ENCODE measurements around the gene PTPRM. TPM values are rescaled to one million over a fixed set of nuclear protein-coding genes. Genes with fewer than 3 reads are reported as not detected.

Gene PTPRM
- polyA plus RNA-seq, 1 experiment, result 81.1 TPM

GRCh38 chr18:8350628-8351027 lies 783.5 kb downstream of the PTPRM start:
- no peak overlapping the region for H3K27ac ChIP-seq (ENCODE audit: low read depth, low read length)
- CTCF ChIA-PET, result no interaction called here

GRCh38 chr18:8351161-8351560 lies 784.0 kb downstream of the PTPRM start:
- Histone ChIP-seq H3K27me3 (ENCODE audit: control insufficient read depth, insufficient read depth, low read length) (peaks cover 4% of the 10 kb centered on the region), H3K4me3 (ENCODE audit: low read depth, low read length) (no peak overlapping the region), H3K9me3 (ENCODE audit: control insufficient read depth, insufficient read depth, low read length) (no peaks in the 10 kb centered on the region), H3K27ac (ENCODE audit: low read depth, low read length) (no peak overlapping the region)
- POLR2A ChIA-PET, result no interaction called here
- DNase-seq (ENCODE audit: low read depth, low spot score), result no peak
- CTCF ChIA-PET, result interaction anchor here (0.6 kb wide), 1 partner anchor 89 kb away, joined by 4 read pairs; no protein-coding TSS in a partner anchor
- TF ChIP-seq, protein P1, sequence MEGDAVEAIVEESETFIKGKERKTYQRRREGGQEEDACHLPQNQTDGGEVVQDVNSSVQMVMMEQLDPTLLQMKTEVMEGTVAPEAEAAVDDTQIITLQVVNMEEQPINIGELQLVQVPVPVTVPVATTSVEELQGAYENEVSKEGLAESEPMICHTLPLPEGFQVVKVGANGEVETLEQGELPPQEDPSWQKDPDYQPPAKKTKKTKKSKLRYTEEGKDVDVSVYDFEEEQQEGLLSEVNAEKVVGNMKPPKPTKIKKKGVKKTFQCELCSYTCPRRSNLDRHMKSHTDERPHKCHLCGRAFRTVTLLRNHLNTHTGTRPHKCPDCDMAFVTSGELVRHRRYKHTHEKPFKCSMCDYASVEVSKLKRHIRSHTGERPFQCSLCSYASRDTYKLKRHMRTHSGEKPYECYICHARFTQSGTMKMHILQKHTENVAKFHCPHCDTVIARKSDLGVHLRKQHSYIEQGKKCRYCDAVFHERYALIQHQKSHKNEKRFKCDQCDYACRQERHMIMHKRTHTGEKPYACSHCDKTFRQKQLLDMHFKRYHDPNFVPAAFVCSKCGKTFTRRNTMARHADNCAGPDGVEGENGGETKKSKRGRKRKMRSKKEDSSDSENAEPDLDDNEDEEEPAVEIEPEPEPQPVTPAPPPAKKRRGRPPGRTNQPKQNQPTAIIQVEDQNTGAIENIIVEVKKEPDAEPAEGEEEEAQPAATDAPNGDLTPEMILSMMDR (IDR thresholded peaks at IDR 0.05; ENCODE audit: low read depth, low read length), result no peak

More at GRCh38 chr18:8350628-8351027, 783.5 kb downstream of the PTPRM start:
- Histone ChIP-seq H3K4me3 (ENCODE audit: low read depth, low read length) (no peak overlapping the region), H3K9me3 (ENCODE audit: control insufficient read depth, insufficient read depth, low read length) (no peaks in the 10 kb centered on the region), H3K27me3 (ENCODE audit: control insufficient read depth, insufficient read depth, low read length) (peaks cover 4% of the 10 kb centered on the region)
- POLR2A ChIA-PET, result no interaction called here
- DNase-seq (ENCODE audit: low read depth, low spot score), result no peak
- TF ChIP-seq, protein P1 (IDR thresholded peaks at IDR 0.05; ENCODE audit: low read depth, low read length), result no peak

DNA sequence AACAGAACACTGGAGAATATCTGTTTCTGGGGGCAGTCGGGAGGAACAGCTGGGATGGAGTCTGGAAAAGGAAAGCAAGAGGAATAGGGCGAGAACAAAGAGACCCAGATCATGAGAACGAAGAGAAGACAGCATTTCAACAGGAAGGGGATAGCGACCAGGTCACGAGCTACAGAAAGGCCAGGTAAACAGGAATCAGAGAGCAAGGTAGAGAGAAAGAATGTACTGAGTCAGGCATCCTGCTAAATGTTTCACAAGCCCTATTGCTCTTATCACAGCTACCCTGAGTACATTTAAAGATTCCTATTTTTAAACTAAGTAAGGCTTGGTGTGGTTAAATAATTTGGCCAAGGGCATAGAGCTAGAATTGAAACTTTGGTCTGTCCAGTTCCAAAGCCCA lies 787.2 kb downstream of the PTPRM start:
- no peak for DNase-seq (ENCODE audit: low read depth, low spot score)
- Histone ChIP-seq H3K27ac (ENCODE audit: low read depth, low read length) (no peak overlapping the region), H3K9me3 (ENCODE audit: control insufficient read depth, insufficient read depth, low read length) (no peaks in the 10 kb centered on the region), H3K4me3 (ENCODE audit: low read depth, low read length) (no peak overlapping the region), H3K27me3 (ENCODE audit: control insufficient read depth, insufficient read depth, low read length) (peaks cover 4% of the 10 kb centered on the region)
- CTCF ChIA-PET, result interaction anchor here (0.6 to 0.9 kb wide), 2 partner anchors 14 to 36 kb away, joined by 3 to 4 read pairs; no protein-coding TSS in a partner anchor
- TF ChIP-seq, protein P1 (IDR thresholded peaks at IDR 0.05; ENCODE audit: low read depth, low read length), result no peak
- POLR2A ChIA-PET, result no interaction called here

GRCh38 chr18:8356001-8356400 lies 788.9 kb downstream of the PTPRM start:
- TF ChIP-seq, protein P1 (IDR thresholded peaks at IDR 0.05; ENCODE audit: low read depth, low read length), result no peak
- CTCF ChIA-PET, result no interaction called here
- H3K4me3 ChIP-seq (ENCODE audit: low read depth, low read length), result no peak overlapping the region
- peaks cover 4% of the 10 kb centered on the region for H3K27me3 ChIP-seq (ENCODE audit: control insufficient read depth, insufficient read depth, low read length)
- DNase-seq (ENCODE audit: low read depth, low spot score), result no peak
- H3K27ac ChIP-seq (ENCODE audit: low read depth, low read length), result no peak overlapping the region
- POLR2A ChIA-PET, result no interaction called here
- no peaks in the 10 kb centered on the region for H3K9me3 ChIP-seq (ENCODE audit: control insufficient read depth, insufficient read depth, low read length)

- POLR2A ChIA-PET, result no interaction called here
- H3K9me3 ChIP-seq (ENCODE audit: control insufficient read depth, insufficient read depth, low read length), result no peaks in the 10 kb centered on the region
- no peak overlapping the region for H3K27ac ChIP-seq (ENCODE audit: low read depth, low read length)
- TF ChIP-seq, protein P1 (IDR thresholded peaks at IDR 0.05; ENCODE audit: low read depth, low read length), result no peak
- H3K27me3 ChIP-seq (ENCODE audit: control insufficient read depth, insufficient read depth, low read length), result peaks cover 4% of the 10 kb centered on the region
- CTCF ChIA-PET, result no interaction called here
- no peak for DNase-seq (ENCODE audit: low read depth, low spot score)
- H3K4me3 ChIP-seq (ENCODE audit: low read depth, low read length), result no peak overlapping the region
Observed at GRCh38 chr18:8357320-8357719, 790.2 kb downstream of the PTPRM start.
